Ascending aorta (tissue), 2 donors: ENCODE measurements around the gene CELF2. TPM values are rescaled to one million over a fixed set of nuclear protein-coding genes. Genes with fewer than 3 reads are reported as not detected.

ENCODE experiments used
- DNase-seq, 2 donors: peaks; one replicate each; pipeline ENCODE4 v3.0.0-alpha.2; 2019; ENCODE audit warnings: low spot score in 2 of 2
- H3K27ac ChIP-seq, 2 donors: fragments of 200-600 bp; sonication (generic); one replicate each; pipeline ENCODE4 v1.5.1; 2016 to 2017; ENCODE audit warnings: mild to moderate bottlenecking in 1 of 2
- H3K27me3 ChIP-seq: fragments of 200-600 bp; sonication (generic); one replicate; pipeline ENCODE4 v1.5.1; 2017
- H3K36me3 ChIP-seq, 2 donors: fragments of 200-600 bp; sonication (generic); one replicate each; pipeline ENCODE4 v1.5.1; 2016
- H3K4me1 ChIP-seq, 2 donors: fragments of 200-600 bp; sonication (generic); one replicate each; pipeline ENCODE4 v1.5.1; 2016 to 2017; ENCODE audit warnings: mild to moderate bottlenecking in 1 of 2
- H3K4me3 ChIP-seq, 2 donors: fragments of 200-600 bp; sonication (generic); one replicate each; pipeline ENCODE4 v1.5.1; 2016 to 2017; ENCODE audit warnings: mild to moderate bottlenecking in 1 of 2
- H3K9me3 ChIP-seq, 2 donors: fragments of 200-600 bp; sonication (generic); one replicate each; pipeline ENCODE4 v1.5.1; 2016
- CTCF ChIP-seq, 3 experiments: fragments of 200-600 bp in 2 of 3; fragments of 450-650 bp in 1 of 3; sonication (generic) in 2 of 3; IDR thresholded peaks; one replicate each; pipeline ENCODE4 v1.5.1; 2016 to 2019; ENCODE audit warnings: antibody characterized with exemption in 3 of 3, mild to moderate bottlenecking in 1 of 3, moderate library complexity in 1 of 3
- intact Hi-C: fragments of 100-400 bp; cut with DNase I; formaldehyde crosslinking; loops from one replicate; pipeline ENCODE4 v1.15.1; 2023
- total RNA-seq: library from RNA; depleted of rRNA; stranded (reverse); fragments of >200 nt; gene quantifications from one replicate; pipeline ENCODE4 v1.1.0, GENCODE V29; 2016

CELF2 gene
- total RNA-seq, 1 donor from 2014 or later, result 26.6 TPM

GRCh38 chr10:11288302-11288701, 270.6 kb downstream of the CELF2 start:
- H3K4me1 ChIP-seq, result no peaks in the 10 kb centered on the region
- H3K4me3 ChIP-seq, result no peak overlapping the region
- intact Hi-C loops, result no loop called here
- TF ChIP-seq CTCF (IDR thresholded peaks at IDR 0.05), result no peak
- DNase-seq, result no peak
- no peak overlapping the region for H3K27ac ChIP-seq
- H3K9me3 ChIP-seq, result no peaks in the 10 kb centered on the region
- H3K27me3 ChIP-seq, result no peaks in the 10 kb centered on the region
- peaks cover 17 to 37% of the 10 kb centered on the region in 2 donors for H3K36me3 ChIP-seq

GRCh38 chr10:11290156-11290890, 272.7 kb downstream of the CELF2 start:
- no peak overlapping the region for H3K4me3 ChIP-seq
- no peak overlapping the region for H3K27ac ChIP-seq
- no peaks in the 10 kb centered on the region for H3K27me3 ChIP-seq
- no peaks in the 10 kb centered on the region for H3K9me3 ChIP-seq
- peaks cover 17 to 45% of the 10 kb centered on the region in 2 donors for H3K36me3 ChIP-seq
- TF ChIP-seq CTCF (IDR thresholded peaks at IDR 0.05), result no peak
- H3K4me1 ChIP-seq, result no peaks in the 10 kb centered on the region
- DNase-seq, result no peak
- intact Hi-C loops, result no loop called here

GRCh38 chr10:11292576-11293302, 275.1 kb downstream of the CELF2 start:
- Histone ChIP-seq H3K36me3 (peaks cover 23 to 42% of the 10 kb centered on the region in 2 donors), H3K27me3 (no peaks in the 10 kb centered on the region), H3K9me3 (no peaks in the 10 kb centered on the region), H3K27ac (no peak overlapping the region), H3K4me1 (no peaks in the 10 kb centered on the region), H3K4me3 (no peak overlapping the region)
- intact Hi-C loops, result no loop called here
- no peak for DNase-seq
- TF ChIP-seq CTCF (IDR thresholded peaks at IDR 0.05), result no peak

- Histone ChIP-seq H3K27ac (no peak overlapping the region), H3K4me3 (no peak overlapping the region), H3K9me3 (no peaks in the 10 kb centered on the region), H3K36me3 (peaks cover 21 to 36% of the 10 kb centered on the region in 2 donors), H3K4me1 (no peaks in the 10 kb centered on the region), H3K27me3 (no peaks in the 10 kb centered on the region)
- no peak for TF ChIP-seq CTCF (IDR thresholded peaks at IDR 0.05)
- DNase-seq, result no peak
- intact Hi-C loops, result no loop called here
Measured at GRCh38 chr10:11293332-11293731, 275.7 kb downstream of the CELF2 start.

GRCh38 chr10:11294831-11295450, 277.3 kb downstream of the CELF2 start:
- Histone ChIP-seq H3K4me3 (no peak overlapping the region), H3K4me1 (no peaks in the 10 kb centered on the region), H3K27me3 (no peaks in the 10 kb centered on the region), H3K9me3 (no peaks in the 10 kb centered on the region), H3K27ac (no peak overlapping the region), H3K36me3 (peaks cover 17 to 25% of the 10 kb centered on the region in 2 donors)
- no peak for TF ChIP-seq CTCF (IDR thresholded peaks at IDR 0.05)
- no peak for DNase-seq
- intact Hi-C loops, result no loop called here
